H1 (cell line): ENCODE results near the gene SELENBP1.

Experiments
- CHD2 ChIP-seq: IDR thresholded peaks from 2 replicates; pipeline ENCODE4 v1.6.1; 2012; ENCODE audit warnings: low read length, improper control_type of control experiment
- EZH2 ChIP-seq: fragments of 200-600 bp; sonication (generic); IDR thresholded peaks from 2 replicates; pipeline ENCODE4 v1.7.1; 2012; ENCODE audit warnings: low read depth, mild to moderate bottlenecking, moderate library complexity, low read length, inconsistent platforms; ENCODE audit not compliant: severe bottlenecking
- GABPA ChIP-seq: IDR thresholded peaks from 2 replicates; pipeline ENCODE4 v1.6.1; 2011; ENCODE audit warnings: mild to moderate bottlenecking, low read length, moderate library complexity, borderline replicate concordance; ENCODE audit not compliant: insufficient read depth
- JUN ChIP-seq: IDR thresholded peaks from 2 replicates; pipeline ENCODE4 v1.6.1; 2011; ENCODE audit warnings: low read depth, mild to moderate bottlenecking, improper control_type of control experiment, low read length
- JUND ChIP-seq: IDR thresholded peaks from 2 replicates; pipeline ENCODE4 v1.6.1; 2011; ENCODE audit warnings: mild to moderate bottlenecking, improper control_type of control experiment, low read length
- SP4 ChIP-seq: IDR thresholded peaks from 2 replicates; pipeline ENCODE4 v1.6.1; 2012; ENCODE audit warnings: low read length, inconsistent platforms
- TF ChIP-seq, protein P1 (sequence below): IDR thresholded peaks from 2 replicates; pipeline ENCODE4 v1.6.1; 2012; ENCODE audit warnings: inconsistent platforms
- TF ChIP-seq, protein P2 (sequence below), 3 experiments: IDR thresholded peaks; 1 replicate in 2 of 3; 2 replicates in 1 of 3; pipeline versions ENCODE4 v1.5.1 to v1.6.1; 2011; ENCODE audit warnings: low read length in 3 of 3, mild to moderate bottlenecking in 3 of 3, inconsistent platforms in 2 of 3, low read depth in 1 of 3, moderate library complexity in 1 of 3; ENCODE audit not compliant: insufficient read depth in 1 of 3; ENCODE audit errors: control extremely low read depth in 1 of 3

DNA sequence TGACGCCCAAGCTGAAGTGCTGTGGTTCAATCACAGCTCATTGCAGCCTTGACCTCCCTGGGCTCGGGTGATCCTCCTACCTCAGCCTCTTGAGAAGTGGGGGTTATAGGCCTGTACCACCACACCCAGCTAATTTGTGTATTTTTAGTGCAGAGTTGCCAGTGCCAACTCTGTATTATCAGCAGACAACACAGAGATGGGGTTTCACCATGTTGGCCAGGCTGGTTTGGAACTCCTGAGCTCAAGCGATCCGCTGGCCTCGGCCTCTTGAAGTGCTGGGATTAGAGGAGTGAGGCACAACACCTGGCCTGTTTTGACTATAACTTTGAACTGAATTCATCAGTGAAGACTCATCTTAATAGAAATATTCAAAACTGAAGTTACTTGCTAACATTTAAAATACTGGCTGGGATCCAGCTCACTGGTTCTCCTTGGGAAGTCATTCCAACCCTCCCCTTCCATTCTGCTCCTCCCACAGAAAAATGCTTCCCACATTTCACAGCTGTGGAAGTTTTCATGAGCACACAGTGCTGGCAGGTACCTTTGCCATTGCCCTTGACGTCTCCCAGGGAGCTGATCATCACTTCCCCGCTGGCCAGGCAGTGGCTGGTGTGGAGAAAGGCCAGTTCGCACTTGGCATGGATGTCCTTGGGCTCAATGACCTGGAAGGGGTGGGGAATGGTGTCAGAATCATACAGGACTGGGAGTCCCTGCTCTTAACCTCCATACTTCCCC is 4.7 kb downstream of the SELENBP1 start:
- TF ChIP-seq CHD2 (no peak), JUN (no peak), JUND (no peak), GABPA (no peak), EZH2 (no peak), SP4 (no peak)
- TF ChIP-seq, protein P1, sequence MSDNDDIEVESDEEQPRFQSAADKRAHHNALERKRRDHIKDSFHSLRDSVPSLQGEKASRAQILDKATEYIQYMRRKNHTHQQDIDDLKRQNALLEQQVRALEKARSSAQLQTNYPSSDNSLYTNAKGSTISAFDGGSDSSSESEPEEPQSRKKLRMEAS: no peak
- TF ChIP-seq, protein P2, sequence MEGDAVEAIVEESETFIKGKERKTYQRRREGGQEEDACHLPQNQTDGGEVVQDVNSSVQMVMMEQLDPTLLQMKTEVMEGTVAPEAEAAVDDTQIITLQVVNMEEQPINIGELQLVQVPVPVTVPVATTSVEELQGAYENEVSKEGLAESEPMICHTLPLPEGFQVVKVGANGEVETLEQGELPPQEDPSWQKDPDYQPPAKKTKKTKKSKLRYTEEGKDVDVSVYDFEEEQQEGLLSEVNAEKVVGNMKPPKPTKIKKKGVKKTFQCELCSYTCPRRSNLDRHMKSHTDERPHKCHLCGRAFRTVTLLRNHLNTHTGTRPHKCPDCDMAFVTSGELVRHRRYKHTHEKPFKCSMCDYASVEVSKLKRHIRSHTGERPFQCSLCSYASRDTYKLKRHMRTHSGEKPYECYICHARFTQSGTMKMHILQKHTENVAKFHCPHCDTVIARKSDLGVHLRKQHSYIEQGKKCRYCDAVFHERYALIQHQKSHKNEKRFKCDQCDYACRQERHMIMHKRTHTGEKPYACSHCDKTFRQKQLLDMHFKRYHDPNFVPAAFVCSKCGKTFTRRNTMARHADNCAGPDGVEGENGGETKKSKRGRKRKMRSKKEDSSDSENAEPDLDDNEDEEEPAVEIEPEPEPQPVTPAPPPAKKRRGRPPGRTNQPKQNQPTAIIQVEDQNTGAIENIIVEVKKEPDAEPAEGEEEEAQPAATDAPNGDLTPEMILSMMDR (IDR thresholded peaks at IDR 0.05; ENCODE audit: control extremely low read depth in 1 of 3, insufficient read depth in 1 of 3, low read depth in 1 of 3, low read length in 3 of 3): no peak
